ENCODE data around the gene S1PR3. TPM values are rescaled to one million over a fixed set of nuclear protein-coding genes. Genes with fewer than 3 reads are reported as not detected.

Gene S1PR3
- polyA plus RNA-seq, 4 donors: 53.9 to 68.3 (median 62.4) TPM

DNA sequence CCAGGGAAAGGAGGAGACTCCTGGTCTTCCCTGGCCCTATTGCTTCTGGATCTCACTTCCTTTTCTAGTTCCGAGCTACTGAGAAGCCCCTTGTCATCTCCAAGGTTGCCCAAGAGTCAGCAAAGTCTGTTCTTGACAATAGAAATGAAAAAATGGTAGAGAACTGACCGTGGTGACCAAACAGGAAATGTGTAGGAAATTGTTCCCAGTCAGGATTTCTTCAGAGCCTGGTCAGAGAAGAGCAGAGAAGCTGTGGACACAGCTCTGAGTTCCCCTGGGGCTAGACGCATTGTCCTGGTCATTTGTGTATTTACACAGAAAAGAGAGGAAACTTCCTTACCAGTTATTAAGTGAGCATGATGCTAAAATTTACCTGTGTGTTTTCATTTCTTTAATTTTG is 35.6 kb downstream of the S1PR3 start:
- no peak for DNase-seq (ENCODE audit: low read depth in 4 of 4, low spot score in 3 of 4)

DNA sequence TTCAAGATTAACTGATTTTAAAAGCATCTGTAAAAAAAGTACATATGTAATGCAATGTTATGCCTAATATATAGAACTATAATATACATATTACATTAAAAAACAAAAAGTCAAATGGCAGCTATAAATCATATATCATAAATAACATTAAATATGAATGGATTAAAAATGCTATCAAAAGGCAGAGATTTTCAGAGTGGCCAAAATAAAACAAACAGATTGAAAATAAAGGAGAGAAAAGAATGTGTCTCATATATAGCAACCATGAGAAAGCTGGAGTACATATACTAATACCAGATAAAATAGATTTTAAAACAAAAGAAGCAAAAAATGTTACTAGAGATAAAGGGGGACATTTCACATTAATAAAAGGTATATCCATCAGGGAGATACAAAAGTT is 38.5 kb downstream of the S1PR3 start:
- DNase-seq (ENCODE audit: low read depth in 4 of 4, low spot score in 3 of 4): no peak

DNA sequence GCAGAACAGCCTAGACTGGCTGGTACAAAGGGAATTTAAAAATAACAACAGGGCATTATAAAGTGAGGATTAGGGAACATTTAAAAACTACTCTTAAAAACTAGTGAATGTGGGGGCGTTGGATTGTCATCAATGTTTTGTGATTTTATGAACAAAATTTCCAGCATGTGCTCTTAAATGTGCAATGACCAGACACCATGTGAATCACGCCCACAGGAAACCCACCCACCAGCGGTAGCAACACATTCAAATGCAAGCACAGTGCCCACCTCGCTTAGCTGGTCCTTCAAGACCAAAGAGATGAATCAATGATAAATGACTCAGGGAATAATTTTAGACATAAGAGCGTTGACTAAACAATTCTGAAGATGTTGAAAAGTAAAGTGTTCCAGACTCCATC is 40.9 kb downstream of the S1PR3 start:
- no peak for DNase-seq (ENCODE audit: low read depth in 4 of 4, low spot score in 3 of 4)

DNA sequence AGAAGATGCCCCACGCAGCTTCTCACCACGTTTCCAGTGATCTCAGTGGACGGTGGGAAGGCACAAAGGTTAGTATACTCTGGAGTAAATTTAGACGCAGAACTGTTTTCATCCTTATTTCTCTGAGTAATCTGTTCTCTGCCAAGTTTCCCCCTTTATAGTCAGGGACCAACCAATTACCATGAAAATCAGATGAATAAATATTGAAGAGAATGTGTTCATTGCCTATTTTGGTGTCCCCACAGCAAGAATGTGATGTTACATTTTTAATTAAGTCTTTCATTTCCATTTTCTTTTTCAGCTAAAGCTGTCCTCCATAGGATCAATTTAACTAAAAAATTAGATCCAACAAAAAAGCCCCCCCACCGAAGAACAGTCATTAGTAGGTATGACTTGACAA is 41.4 kb downstream of the S1PR3 start:
- DNase-seq (ENCODE audit: low read depth in 4 of 4, low spot score in 3 of 4): no peak

DNA sequence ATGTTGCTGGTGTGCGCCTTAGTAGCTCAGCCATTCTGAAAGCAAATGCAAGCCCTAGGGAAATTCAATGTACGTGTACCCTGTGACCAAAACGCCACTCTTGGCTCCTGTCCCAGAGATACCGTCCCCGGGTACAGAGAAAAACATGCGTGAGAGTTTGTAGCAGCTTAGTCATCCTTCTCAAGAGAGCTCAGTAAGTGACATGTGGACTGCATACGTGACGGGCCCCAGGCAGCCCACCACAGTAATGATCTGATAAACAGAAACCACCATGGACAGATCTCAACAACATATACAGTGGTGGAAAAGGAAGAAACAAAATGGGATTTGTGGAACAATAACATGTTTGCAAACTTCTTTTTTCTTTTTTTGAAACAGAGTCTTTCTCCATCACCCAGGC is 45.1 kb downstream of the S1PR3 start:
- no peak for DNase-seq (ENCODE audit: low read depth in 4 of 4, low spot score in 3 of 4)

DNA sequence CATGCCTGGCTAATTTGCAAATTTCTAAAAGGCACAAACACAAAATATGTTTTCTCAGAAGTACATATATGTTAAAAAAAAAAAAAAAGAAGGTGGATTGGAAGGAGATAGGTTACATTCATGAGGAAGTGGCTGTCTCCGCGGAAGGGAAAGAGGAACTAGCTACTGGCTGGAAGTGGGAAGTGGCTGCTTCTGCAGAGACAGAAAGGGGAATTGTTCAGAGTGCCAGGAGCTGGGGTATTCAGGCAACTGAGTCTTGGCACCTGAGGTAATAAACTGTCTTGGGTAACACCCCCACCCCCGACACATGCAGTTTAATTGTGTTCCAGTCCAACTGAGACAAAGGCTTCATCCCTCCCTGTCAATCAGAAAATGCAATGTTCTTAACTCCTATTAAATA is 45.6 kb downstream of the S1PR3 start:
- no peak for DNase-seq (ENCODE audit: low read depth in 4 of 4, low spot score in 3 of 4)

DNA sequence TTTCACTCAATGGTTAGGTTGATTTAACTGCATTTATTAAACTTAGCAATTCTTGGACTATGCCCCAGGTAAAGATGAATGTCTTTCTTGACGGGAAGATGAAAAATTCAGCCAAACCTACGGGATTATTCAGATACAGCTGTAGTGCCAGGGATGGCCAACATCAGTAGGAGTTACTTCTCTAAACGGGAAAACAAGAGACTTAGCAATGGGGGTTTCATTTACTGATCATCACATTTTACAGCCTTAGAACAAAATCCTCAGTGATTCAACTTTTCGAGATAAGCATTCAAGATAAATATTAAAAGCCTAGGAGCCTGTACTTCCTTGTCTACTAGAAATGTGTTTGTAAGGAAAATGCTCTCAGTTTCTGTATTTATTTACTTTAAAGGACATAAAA is 46.1 kb downstream of the S1PR3 start:
- DNase-seq (ENCODE audit: low read depth in 4 of 4, low spot score in 3 of 4): no peak

DNA sequence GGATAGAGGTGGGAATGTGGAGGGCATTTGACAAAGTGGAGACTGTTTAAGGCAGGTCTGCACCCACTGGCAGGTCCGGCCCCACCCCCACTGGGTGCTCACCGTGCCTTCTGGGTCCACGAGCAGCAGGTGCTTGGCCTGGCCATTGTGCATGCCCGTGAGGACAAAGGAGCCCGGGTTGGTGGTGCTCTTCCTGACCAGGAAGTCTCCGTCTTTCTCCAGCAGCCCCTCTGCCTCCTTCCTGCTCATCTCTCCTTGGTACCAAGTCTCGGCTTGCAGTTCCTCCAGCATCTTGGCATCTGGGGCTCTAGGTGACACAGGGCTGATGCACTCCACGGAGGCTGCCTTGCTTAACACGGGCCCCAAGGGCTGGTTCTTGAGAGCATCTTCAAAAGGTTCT is 46.6 kb downstream of the S1PR3 start:
- no peak for DNase-seq (ENCODE audit: low read depth in 4 of 4, low spot score in 3 of 4)

DNA sequence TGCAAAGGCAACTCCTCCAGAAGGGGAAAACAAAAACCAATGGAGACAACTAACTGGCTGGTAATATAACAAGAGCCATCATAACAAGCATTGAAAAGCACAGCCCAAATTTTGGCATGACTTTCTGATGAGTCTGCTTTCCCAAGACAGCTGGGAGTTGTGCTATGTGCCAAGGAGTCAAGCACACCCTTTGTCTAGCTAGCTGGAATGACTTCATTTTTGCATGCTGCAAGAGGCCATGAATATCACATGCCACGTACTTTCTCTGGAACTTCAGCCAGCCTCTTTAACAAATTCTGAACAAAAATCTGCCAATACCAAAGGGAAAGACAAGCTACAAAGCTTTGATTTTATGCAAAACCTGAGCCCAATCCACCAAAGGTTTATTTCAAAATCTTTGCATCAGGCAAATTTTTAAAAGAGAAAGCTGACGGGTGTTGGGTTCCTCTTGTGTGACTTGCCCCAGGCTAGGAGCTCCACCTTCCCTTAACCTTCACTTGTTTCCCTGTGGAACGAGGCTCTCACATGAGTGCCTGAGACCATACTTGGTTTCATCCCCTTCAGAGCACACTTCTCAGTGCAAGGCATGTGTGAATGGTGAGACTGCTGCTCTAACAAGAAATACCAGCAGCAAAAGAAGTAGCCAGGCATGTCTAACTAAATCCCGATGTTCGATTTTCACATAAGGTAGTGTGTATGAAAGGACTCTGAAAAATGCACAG is 47.3 kb downstream of the S1PR3 start:
- no peak for DNase-seq (ENCODE audit: low read depth in 4 of 4, low spot score in 3 of 4)

DNA sequence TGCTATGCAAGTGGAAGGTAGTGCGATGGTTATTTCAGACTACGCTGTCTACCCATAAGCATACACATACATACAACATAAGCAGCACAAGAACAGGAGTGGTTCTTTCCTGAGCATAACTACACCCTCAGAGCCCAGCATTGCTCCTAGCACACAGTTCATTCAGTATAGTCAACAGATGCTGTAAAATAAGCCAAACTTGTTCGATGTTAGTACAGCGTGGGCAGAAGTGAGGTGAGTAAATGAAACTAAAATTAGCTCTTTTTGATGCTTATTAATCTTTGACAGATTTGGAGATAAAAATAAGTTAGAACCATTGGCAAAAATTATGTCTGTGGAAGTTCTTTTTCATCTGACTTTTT is 47.8 kb downstream of the S1PR3 start:
- no peak for DNase-seq (ENCODE audit: low read depth in 4 of 4, low spot score in 3 of 4)

DNA sequence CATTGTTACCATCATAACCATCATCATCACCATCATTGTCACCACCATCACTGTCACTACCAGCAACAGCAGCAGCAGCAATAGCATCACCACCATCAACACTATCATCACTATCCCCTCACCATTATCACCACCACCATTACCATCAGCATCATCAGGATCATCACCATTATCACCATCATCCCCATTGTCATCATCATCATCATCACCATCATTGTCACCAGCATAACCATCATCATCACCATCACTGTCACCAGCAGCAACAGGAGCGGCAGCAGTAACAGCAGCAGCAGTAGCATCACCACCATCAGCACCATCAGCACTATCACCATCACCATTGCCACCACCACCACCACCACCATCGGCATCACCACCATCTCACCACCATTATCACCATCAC is 48.4 kb downstream of the S1PR3 start:
- no peak for DNase-seq (ENCODE audit: low read depth in 4 of 4, low spot score in 3 of 4)

DNA sequence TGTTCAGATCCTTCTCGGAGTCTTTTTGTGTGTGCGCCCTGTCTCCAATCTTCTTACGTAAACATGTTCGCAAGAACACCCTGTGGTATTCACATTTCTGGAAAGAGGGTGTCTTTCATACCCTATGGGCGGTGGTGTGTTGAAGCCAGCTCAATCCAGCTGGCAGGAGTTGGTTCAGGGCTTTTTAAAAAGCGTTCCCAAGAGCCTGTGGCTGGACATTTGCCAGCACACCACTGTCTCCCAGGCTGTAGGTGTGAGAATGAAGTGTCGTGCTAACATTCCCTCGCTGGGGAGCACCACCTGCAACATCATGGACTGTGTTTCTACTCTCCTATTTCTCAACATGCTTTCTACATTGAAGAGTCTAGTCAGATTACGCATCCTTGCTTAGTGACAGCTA is 51.7 kb downstream of the S1PR3 start:
- no peak for DNase-seq (ENCODE audit: low read depth in 4 of 4, low spot score in 3 of 4)

DNA sequence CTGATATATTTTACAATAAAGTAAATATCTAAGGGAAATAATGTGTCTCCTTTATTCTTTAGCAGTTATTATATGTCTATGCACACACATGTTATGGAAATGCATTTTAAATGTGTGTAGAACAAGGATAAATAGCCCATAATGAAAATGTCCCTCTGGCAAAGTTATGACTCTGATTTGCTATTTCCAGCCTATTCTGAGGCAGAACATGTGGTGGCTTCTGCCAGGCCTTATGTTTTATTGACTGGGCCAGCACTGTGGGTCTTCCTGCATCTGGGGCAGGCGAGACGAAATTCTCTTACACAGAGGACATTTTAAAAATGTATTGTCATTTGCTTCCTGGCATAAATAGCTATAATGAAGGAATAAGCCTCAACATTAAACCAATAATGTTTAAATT is 52.8 kb downstream of the S1PR3 start:
- no peak for DNase-seq (ENCODE audit: low read depth in 4 of 4, low spot score in 3 of 4)

DNA sequence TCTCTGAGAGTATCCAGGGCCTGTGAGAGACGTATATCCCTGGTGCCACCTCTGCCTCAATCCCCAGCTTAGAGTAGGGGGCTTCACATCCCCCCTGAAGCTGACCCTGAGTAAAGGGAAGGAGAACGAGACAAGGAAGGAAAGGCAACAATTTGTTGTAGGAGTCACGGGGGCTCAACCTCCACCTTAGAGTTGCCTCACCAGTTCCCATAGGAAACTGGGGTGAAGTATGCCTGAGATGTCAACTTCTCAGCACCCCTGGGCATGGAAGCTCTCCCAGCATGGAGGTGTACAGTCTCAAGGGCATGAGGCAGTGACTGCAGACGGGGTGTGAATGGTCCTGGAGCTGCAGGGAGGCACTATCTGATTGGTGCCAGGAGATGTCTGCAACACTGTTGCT is 53.6 kb downstream of the S1PR3 start:
- DNase-seq (ENCODE audit: low read depth in 4 of 4, low spot score in 3 of 4): no peak

DNA sequence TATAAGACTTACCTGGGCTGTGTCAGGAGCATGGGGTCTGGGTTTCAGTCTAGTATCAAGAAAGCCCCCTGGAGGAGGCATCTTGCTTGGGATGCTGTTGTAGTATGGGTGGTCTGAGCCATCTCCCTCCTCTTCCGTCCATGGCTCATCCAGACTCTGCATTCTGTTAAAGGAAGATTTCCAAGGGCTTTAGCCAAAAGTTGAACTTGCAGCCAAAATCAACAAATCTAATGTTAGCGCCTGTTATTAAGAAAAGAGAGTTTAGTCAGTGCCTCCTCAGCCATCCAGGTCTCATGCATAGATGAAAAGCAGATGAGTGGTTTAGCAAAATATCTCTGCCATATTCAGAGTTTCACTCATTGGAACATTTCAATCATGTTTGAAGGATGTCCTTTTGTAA is 55.6 kb downstream of the S1PR3 start:
- no peak for DNase-seq (ENCODE audit: low read depth in 4 of 4, low spot score in 3 of 4)

DNA sequence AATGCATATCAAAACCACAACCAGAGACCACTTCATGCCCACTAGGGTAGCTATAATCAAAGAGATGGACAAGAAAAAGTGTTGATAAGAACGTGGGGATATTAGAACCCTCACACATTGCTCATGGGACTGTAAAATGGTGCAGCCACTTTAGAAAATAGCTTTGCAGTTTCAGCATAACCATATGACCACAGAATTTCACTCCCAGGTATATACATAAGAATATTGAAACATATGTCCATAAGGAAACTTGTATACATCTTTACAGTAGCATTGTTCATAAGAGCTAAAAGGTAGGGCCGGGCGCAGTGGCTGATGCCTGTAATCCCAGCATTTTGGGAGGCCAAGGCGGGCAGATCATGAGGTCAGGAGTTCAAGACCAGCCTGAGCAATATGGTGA is 56.4 kb downstream of the S1PR3 start:
- no peak for DNase-seq (ENCODE audit: low read depth in 4 of 4, low spot score in 3 of 4)

DNA sequence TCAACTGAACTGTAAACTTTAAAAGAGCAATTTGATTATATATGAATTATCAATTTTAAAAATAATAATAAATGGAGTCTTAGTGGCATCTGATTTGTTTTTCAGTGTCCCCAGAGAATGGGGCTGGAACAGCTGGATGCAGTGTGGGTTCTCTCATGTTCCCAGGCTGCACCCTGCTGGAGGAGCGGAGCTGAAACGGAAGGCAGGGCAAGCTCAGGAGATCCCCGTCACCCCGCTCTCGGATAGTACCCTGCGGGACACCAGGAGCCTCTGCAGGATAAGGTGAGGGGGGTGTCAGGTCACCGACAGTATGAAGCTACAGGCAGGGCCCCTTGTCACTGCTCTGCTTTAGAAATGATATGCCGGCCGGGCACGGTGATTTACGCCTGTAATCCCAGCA is 57.3 kb downstream of the S1PR3 start:
- DNase-seq (ENCODE audit: low read depth in 4 of 4, low spot score in 3 of 4): no peak

DNA sequence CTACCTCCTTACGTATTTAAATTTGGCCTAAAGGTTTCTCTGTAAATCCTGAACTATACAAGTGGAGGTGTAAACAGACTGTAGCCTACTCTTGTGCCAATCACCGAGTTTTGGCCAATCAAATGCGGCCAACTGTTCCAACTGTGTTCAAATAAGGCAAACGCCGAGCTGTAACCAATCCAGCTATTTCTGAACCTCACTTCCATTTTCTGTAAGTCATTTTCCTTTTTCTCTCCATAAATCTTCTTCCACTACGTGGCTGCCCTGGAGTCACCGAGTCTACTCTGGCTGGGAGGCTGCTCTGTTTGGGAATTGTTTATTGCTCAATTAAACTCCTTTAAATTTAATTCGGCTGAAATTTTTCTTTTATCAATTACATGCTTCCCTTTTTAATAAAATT is 58.4 kb downstream of the S1PR3 start:
- DNase-seq (ENCODE audit: low read depth in 4 of 4, low spot score in 3 of 4): no peak

DNA sequence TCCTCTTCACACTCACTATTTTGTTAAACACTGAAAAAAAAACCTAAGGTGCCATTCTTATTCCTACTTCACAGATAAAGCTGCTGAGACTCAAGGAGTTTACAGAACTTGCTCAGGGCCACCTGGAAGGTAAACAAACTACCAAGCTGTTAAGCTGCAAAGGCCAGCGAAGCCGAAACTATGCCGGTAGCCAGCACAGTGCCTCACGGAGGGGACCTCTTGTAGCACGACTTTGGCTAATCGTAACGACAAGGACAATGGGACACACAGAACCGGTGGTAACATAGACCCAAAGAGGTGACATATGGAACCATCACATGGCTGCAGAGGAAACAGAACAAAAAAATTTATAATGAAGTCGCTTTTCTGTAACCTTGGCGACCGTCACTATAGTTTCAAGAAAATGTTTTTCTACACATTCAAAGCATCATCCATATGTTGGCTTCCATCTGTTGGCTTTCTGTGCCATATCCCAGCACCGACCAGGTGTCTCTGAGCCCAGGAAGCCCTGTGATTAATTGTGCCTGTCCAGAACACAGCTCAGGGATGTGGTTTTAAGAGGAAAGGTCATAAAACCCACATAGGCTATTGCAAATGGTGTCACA is 60.3 kb downstream of the S1PR3 start:
- DNase-seq (ENCODE audit: low read depth in 4 of 4, low spot score in 3 of 4): no peak

DNA sequence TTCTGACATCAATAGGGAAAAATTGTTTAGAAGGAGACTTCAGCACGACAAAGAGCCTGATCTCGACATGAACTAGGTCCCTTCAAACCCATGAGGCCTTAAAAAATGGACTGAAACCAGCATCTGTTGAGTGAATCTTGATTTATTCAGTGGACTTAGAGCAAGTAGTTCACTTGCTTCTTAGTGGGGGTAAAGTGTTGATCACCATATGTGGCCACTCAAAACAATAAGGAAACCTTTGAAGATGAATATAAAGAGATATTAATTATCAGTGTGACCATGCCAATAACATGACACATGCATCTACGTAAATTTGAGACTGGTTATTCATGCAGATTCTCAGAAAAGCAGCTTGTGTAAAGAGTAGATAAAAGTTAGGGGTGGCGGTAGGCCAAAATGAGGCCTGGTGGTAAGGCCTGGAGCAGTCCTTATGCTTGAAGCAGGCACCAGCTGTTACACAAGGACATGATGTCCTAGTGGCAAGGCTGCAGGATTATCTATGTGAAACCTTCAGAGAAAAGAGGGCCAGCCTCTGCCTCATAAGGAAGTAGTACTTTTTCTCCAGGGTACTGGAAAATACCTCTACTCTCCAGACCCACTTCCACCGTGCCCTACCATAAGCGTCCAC is 61.3 kb downstream of the S1PR3 start:
- DNase-seq (ENCODE audit: low read depth in 4 of 4, low spot score in 3 of 4): no peak

DNA sequence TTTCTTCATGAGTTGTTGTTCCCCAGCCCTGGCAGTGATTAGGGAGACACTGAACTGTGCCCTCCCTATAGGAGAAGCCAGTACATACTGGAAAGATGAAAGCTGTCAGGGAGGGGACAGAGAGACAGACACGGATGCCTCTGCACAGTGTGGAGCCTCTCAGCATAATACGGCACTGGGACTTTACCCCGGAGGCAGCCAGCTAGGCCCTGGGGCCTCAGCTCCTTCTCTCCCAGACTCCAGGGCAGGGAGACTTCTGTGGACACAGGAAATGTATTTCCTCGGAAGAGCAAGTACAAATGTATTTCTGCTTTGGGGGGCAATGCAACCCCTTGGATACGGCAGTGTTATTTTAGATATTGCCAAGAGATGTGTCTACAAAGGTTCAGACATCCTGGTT is 62.0 kb downstream of the S1PR3 start:
- no peak for DNase-seq (ENCODE audit: low read depth in 4 of 4, low spot score in 3 of 4)
